GM21390 (cell line): ENCODE data around the gene ULBP2.
"Not testable (repeated sequence)": the region's sequence is repeated elsewhere in the genome, so short reads cannot be mapped to it uniquely, and the experiment has no call there.

Experiments used
- ATAC-seq: cut with Tn5 transposase; IDR thresholded peaks from one replicate; pipeline ENCODE4 v1.9.1; 2021; ENCODE audit not compliant: unreplicated experiment

The ULBP2 gene

GRCh38 chr6:149966319-149966718, 24.5 kb downstream of the ULBP2 start:
- ATAC-seq, result not testable (repeated sequence)

GRCh38 chr6:149967591-149967990, 25.8 kb downstream of the ULBP2 start:
- ATAC-seq, result no peak

GRCh38 chr6:149967999-149968398, 26.2 kb downstream of the ULBP2 start:
- ATAC-seq, result not testable (repeated sequence)

GRCh38 chr6:149968909-149969308, 27.1 kb downstream of the ULBP2 start:
- not testable (repeated sequence) for ATAC-seq

- no peak for ATAC-seq
Measured at GRCh38 chr6:149969635-149970034, 27.8 kb downstream of the ULBP2 start.

GRCh38 chr6:149974394-149974793, 32.6 kb downstream of the ULBP2 start:
- not testable (repeated sequence) for ATAC-seq

GRCh38 chr6:149974825-149975224, 33.0 kb downstream of the ULBP2 start:
- no peak for ATAC-seq

GRCh38 chr6:149975400-149975799, 33.6 kb downstream of the ULBP2 start:
- ATAC-seq, result no peak

GRCh38 chr6:149977221-149977620, 35.4 kb downstream of the ULBP2 start:
- ATAC-seq, result no peak

GRCh38 chr6:149978610-149979009, 36.8 kb downstream of the ULBP2 start:
- ATAC-seq, result no peak

- ATAC-seq, result no peak
Measured at GRCh38 chr6:149979293-149979692, 37.5 kb downstream of the ULBP2 start.

GRCh38 chr6:149983145-149983544, 41.3 kb downstream of the ULBP2 start:
- no peak for ATAC-seq

GRCh38 chr6:149984773-149985172, 43.0 kb downstream of the ULBP2 start:
- ATAC-seq, result no peak

GRCh38 chr6:149985481-149985937, 43.7 kb downstream of the ULBP2 start:
- ATAC-seq, result no peak

- ATAC-seq, result no peak
Measured at GRCh38 chr6:149987602-149988107, 45.8 kb downstream of the ULBP2 start.

- no peak for ATAC-seq
Measured at GRCh38 chr6:149988550-149989346, 46.9 kb downstream of the ULBP2 start.

GRCh38 chr6:149990212-149990660, 48.4 kb downstream of the ULBP2 start:
- ATAC-seq, result no peak

- ATAC-seq, result no peak
Measured at GRCh38 chr6:149990661-149991471, 49.1 kb downstream of the ULBP2 start.

GRCh38 chr6:149991472-149991795, 49.6 kb downstream of the ULBP2 start:
- ATAC-seq, result not testable (repeated sequence)

- no peak for ATAC-seq
Measured at GRCh38 chr6:149991838-149992237, 50.0 kb downstream of the ULBP2 start.

GRCh38 chr6:149995235-149995750, 53.5 kb downstream of the ULBP2 start:
- no peak for ATAC-seq

GRCh38 chr6:149995971-149996370, 54.2 kb downstream of the ULBP2 start:
- ATAC-seq, result no peak
